Measurements from ENCODE around the gene ADAM8.
"Not testable (repeated sequence)": the region's sequence is repeated elsewhere in the genome, so short reads cannot be mapped to it uniquely, and the experiment has no call there.

The ADAM8 gene

GRCh38 chr10:133267829-133268228, 8.8 kb downstream of the ADAM8 start:
- DNase-seq (ENCODE audit: low read depth in 2 of 2) = no peak

GRCh38 chr10:133267293-133267692, 9.4 kb downstream of the ADAM8 start:
- DNase-seq (ENCODE audit: low read depth in 2 of 2) = no peak

GRCh38 chr10:133266056-133266795, 10.4 kb downstream of the ADAM8 start:
- no peak for DNase-seq (ENCODE audit: low read depth in 2 of 2)

- not testable (repeated sequence) for DNase-seq (ENCODE audit: low read depth in 2 of 2)
Measured at GRCh38 chr10:133265052-133265451, 11.6 kb downstream of the ADAM8 start.

- no peak for DNase-seq (ENCODE audit: low read depth in 2 of 2)
Measured at GRCh38 chr10:133264461-133264860, 12.2 kb downstream of the ADAM8 start.

GRCh38 chr10:133263674-133264073, 13.0 kb downstream of the ADAM8 start:
- no peak for DNase-seq (ENCODE audit: low read depth in 2 of 2)

- no peak for DNase-seq (ENCODE audit: low read depth in 2 of 2)
Measured at GRCh38 chr10:133262696-133263095, 14.0 kb downstream of the ADAM8 start.

- DNase-seq (ENCODE audit: low read depth in 2 of 2) = peak; percentile 75 to 80
Measured at GRCh38 chr10:133261726-133262325, 14.8 kb downstream of the ADAM8 start.

- DNase-seq (ENCODE audit: low read depth in 2 of 2) = peak; percentile 66 to 80
Measured at GRCh38 chr10:133260895-133261725, 15.6 kb downstream of the ADAM8 start.

GRCh38 chr10:133259602-133259989, 17.1 kb downstream of the ADAM8 start:
- DNase-seq (ENCODE audit: low read depth in 2 of 2) = no peak

- DNase-seq (ENCODE audit: low read depth in 2 of 2) = peak; percentile 86 to 93
Measured at GRCh38 chr10:133258818-133259601, 17.7 kb downstream of the ADAM8 start.

GRCh38 chr10:133258066-133258817, 18.4 kb downstream of the ADAM8 start:
- peak in 1 of 2 donors; percentile 39 for DNase-seq (ENCODE audit: low read depth in 2 of 2)

- peak in 1 of 2 donors; percentile 28 for DNase-seq (ENCODE audit: low read depth in 2 of 2)
Measured at GRCh38 chr10:133257489-133258065, 19.1 kb downstream of the ADAM8 start.

- no peak for DNase-seq (ENCODE audit: low read depth in 2 of 2)
Measured at GRCh38 chr10:133255323-133255722, 21.3 kb downstream of the ADAM8 start.

GRCh38 chr10:133254421-133255120, 22.1 kb downstream of the ADAM8 start:
- DNase-seq (ENCODE audit: low read depth in 2 of 2) = no peak

- no peak for DNase-seq (ENCODE audit: low read depth in 2 of 2)
Measured at GRCh38 chr10:133253361-133253955, 23.2 kb downstream of the ADAM8 start.

- no peak for DNase-seq (ENCODE audit: low read depth in 2 of 2)
Measured at GRCh38 chr10:133252223-133252552, 24.5 kb downstream of the ADAM8 start.

GRCh38 chr10:133251388-133252222, 25.1 kb downstream of the ADAM8 start:
- no peak for DNase-seq (ENCODE audit: low read depth in 2 of 2)

All from stimulated activated CD8-positive, alpha-beta memory T cell treated with anti-CD3 and anti-CD28 coated beads, Interleukin-15, amount 100 ng/mL, for 48 hours (primary cell).